Stimulated activated CD8-positive, alpha-beta memory T cell treated with anti-CD3 and anti-CD28 coated beads, Interleukin-2, amount 100 ng/mL, for 1 hour (primary cell): ENCODE results near the gene NEK10.

Experiments used
- DNase-seq, 2 donors: peaks; one replicate each; pipeline ENCODE4 v3.0.0-alpha.2; 2020; ENCODE audit warnings: low read depth in 2 of 2

NEK10 gene

DNA sequence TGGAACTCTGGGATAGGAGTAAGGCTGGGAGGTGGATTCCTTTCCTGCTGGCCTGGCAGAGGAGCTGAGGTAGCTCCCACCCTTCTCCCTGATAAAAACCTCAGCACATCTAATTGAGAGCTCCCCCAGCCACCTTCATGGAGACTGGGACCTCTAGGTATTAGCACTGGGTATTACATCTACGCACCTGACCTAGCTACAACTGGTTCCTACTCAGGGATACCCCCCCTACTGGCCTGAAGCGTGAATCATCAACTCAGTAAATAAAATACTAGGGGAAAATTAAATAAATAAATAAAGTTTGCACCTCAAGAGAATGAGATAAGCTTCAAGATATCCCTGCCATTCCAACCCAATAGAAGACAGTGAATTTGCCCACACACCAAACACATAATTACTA is 140.4 kb downstream of the NEK10 start:
- no peak for DNase-seq

DNA sequence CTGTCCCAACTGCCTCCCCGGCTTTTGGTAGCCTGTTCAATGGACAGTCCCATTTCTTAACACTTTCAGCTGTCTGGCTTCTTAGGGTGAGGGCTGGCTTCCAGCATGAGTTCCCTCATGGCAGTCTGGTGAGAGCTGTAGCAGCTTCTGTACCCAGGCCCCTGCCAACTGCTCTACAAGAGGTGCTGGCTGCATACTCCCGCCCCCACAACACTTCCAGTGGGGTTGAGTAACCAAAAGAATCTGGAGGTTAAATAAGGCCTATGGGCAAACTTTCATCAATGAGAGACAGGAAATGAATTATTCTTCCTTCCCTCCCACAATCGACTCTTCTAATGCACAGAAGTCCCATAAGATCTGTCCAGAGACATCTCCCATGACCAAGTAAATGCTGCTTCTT is 145.0 kb downstream of the NEK10 start:
- DNase-seq: no peak

DNA sequence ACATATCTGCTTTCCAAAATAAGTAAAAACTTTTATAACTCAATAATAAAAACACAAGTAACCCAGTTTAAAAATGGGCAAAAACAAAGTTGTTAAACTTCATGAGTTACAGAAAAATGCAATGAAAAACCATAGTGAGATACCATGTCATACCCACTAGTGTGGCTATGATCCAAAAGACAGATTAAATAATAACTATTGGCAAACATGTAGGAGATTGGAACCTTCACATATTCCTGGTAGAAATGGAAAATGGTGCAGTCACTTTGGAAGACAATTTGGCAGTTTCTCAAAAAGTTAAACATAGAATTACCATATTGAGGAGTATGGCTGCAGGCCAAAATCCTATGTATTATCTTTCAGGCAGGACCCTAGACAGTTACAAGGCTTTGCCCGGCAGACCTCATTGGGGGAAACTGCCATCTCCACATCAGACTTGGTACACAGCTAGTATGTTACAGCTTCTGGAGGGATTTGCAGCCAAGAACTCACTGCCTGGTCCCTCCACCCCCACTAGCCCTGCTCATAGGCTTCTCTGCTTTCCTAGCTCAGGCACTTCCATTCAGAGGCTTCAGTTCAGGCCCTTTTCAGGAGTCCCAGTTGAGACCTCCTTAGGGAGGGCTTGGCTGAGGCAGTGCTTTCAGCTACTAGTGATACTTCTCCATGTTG is 147.8 kb downstream of the NEK10 start:
- DNase-seq: no peak

DNA sequence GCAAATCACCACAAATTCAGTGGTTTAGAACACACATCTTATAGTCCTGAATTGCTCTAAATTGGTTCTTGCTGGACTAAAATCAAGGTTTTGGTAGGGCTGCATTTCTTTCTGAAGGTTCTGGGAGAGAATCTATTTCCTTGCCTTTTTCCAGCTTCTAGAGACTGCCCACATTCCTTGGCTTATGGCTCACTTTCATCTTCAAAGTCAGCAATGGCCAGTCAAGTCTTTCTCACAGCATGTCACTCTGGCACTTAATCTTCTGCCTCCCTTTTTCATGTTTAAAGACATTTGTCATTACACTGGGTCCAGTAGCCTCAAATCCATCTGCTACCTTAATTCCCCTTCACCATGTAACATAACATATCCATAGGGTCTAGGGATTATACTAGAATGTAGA is 149.0 kb downstream of the NEK10 start:
- no peak for DNase-seq

DNA sequence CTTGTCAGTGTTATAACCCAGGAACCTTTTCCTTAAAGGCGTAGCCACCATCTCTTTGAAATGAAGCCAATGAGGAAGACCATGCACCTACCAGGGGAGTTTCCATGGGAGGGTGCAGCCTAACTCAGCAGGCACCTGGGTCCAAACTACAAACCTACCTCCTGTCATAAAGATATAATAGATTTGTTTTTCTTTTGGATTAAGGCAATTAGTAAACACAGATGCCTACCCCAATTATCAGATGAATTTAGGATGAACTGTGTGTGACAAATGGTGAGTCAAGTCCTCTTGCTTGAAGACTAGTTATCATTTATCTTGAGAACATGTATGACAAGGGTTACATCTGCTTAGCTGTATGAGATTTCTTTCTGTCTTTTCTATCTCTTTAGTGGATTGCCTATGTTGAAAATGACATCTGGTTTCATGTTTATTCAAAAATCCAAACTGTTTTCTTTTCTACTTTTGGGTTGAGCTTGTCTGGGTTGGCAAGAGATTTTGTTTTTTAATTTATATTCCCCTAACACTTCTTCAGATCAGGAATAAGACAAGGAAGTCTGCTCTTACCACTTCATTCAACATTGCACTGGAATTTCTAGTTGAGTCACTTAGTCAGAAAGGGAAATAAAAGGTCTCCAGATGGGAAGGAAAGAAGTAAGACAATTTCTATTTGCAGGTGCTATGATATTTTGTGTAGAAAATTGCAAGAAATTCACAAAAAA is 149.9 kb downstream of the NEK10 start:
- DNase-seq: no peak

DNA sequence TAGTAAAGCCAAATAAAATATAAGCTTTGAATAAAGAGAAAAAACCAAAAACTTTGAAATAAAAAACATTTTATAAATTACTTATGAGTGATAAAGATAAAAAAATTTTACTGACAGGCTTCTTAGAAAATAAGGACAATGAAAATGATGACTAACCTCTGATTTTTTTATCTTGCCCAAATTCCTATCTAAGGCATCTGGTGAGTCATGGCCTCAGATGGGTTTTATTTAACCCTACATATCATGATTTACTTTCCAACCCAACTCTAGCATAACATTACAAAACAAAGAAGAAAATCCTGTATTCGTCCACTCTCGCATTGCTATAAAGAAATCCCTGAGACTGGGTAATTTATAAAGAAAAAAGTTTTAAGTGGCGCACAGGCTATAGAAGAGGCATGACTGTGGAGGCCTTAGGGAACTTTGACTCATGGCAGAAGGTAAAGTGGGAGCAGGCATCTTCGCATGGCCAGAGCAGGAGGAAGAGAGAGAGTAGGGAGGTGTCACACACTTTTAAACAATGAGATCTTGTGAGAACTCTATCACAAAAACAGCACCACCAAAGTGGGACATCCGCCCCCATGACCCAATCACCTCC is 152.1 kb downstream of the NEK10 start:
- no peak for DNase-seq

DNA sequence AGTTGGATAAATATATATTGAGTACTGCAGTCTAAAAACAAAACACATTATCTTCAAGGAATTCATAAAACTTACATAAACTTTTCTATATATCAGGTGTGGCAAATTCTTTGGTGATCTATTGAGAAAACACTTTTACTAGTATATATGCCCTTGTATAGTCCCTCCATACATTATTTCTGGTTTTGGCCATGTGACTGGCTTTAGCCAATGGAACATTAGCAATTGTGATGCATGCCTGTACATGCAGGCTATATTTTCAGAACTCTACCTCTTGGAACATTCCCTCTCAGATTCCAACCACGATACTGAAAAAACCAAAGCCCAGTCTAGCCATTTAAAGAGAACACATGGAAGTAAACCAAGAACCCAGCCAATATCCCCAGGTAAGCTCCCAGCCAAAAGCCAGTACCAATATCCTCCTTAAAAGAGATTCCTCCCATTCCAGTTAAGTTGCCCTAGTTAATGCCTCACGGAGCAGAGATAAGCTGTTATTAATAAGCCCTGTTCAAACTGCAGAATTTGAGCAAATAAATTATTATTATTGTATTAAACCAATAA is 152.8 kb downstream of the NEK10 start:
- no peak for DNase-seq

DNA sequence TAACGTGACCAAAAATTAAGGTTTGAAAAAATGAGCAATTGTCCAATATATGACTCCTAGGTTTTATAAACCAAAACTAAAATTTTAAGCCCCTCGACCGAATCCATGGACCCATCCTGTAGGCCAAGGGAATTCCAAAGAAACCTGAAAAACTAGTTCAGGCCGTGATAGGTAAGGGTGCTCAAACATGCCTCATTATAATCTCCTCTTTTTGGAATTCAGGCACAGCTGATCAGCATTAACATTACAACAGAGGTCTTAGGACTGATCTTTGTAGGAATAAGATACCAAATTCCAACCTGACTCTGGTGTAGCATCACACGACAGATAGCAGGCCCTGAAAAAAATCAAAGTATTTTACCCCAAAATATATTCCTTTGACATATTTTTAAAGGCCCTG is 155.7 kb downstream of the NEK10 start:
- DNase-seq: no peak

DNA sequence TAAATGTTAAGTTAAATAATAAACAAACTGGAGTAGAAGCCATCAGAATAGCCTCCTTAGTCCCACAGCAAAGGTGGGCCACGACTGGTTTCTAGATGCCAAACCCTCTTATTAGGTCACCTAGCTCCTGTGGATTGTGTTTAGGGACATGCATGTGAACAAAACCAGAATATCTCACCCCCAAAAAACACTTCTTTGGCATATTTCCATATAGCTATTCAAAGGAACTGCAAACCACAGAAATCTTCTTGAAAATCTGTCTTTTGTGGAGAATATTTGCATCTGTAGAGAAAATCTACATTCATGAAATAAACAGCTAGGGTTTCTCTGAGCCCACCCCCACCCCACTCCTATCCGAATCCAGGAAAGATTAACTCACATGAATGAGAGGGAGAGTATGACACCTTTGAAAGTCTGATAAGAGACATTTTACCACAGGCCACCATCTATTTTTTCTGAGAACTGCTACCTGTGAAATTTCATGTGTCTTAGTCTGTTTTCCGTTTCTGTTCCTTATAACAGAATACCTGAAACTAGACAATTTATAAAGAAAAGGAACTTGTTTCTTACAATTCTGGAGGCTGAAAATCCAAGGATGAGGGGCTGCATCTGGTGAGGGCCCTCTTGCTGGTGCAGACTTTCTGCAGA is 159.4 kb downstream of the NEK10 start:
- DNase-seq: no peak

DNA sequence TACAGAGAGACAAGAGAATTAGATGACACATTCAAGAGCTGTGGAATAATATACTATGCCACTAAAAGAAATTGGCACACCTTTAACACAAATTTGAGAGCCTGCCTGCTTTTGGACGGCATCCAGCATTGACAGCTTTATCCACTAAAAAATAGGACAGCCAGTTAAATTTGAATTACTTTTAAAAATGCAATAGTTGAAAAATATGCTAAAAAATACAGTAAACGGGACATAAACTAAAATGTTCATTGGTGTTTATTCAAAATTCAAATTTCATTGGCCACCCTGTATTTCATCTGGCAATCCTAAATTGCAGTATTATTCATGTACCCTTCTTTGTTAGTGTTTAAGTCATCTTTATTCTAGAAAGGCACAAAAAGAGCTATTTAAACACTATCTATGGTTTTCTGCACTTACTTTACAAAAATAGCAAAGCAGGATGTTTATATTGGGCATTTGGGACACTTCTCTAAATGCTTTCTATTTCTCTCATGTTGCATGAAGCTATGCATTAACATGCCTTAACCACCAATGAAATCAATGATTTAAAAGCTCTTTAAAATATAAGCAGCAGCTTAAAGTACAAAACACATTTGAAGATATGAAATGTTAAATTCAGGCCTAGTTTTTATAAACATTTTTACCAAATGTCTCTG is 160.1 kb downstream of the NEK10 start:
- DNase-seq: no peak

DNA sequence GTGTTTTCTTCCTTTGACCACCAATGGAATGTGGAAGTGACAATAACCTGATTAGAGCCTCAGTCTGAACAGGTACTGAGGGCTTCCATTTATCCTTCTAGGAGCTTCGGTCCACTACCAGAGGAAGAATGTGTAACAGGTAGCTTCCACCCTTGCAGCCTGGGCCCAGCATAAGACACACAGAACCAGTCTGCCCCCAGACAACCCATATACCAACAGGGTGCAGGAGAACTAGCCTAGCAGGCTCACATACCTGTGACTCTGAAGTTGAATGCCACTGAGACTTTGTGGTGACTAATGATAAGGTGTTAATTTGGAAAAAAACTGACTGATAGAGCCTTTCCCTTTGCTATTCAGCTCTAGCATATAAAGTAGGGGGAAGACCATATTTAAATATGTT is 166.2 kb downstream of the NEK10 start:
- DNase-seq: no peak

DNA sequence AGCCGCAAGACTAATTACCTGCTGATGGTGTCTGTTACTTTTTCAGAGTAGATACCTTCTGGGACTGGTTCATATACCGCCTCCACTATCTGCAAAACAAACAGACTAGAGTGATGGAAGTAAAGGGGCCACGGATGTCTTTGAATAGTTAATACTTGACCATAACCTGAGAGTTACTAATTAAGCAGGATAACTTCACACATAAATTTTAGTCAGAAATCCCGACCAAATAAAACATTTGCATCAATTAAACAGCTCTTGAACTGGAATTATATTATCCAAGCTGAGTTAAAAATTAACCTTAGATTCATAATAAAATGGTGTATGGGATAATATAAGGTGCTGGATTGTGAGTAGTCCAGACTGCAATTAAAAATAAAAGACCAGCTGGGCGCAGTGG is 167.7 kb downstream of the NEK10 start:
- no peak for DNase-seq

DNA sequence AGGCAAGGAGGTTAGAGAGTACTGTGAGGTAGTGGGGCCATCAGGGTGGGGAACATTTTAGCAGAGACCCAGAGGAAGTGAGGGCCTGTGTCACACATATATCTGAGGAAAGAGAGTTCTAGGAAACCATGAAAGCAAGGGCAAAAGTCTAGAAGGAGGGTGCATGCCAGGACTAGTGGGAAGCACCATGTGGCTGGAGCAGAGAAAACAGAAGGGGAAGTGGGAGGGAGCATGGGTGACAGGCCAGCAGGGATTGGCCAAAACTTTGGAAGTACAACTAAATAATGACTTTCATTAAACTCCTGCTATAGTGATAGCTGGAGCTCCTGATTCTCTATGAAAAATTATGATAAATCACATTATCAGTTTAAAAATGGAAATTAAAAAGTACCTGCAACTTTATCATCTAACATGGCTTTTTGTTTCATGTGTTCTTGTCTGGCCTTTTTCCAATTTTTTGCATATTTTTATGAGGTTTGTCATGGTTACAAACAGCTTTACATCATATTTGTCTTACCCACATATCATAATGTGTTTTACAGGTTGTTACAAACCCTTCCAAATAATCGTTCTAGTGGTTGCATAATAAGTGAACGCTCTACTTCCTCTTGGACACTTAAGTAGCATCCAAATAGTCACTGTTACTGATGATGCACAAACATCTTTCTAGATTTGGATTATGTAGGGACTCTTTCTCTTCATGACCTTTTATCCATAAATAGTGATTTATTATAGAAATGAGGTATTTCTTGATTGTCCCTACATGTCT is 168.3 kb downstream of the NEK10 start:
- DNase-seq: no peak

DNA sequence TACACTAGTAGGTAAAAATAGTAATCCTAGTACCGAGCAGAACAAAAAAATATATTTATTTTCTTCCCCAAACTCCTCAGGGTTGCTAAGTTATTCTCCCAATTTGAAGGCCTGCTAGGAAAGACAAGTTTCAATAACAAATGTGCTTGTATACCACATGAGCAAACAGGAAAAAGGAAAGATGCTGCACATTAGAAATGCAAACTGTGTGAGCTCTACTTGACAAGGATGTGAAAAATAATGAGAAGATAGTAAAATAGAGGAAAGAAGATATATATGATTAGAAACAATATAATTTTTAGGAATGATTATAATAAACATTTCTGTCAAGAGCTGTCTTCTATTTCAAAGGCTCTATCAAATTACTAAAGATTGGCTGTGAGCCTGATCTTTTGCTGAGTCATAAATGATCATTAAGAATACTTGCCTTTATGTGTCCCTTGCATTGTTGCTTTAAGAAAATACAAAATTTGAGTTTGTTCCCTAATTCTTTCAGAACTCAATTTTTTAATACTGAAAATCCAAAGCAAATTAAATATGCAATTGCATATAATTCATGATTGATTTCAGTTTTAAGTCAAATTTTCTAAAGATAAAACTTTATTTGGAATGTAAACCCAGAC is 174.2 kb downstream of the NEK10 start:
- DNase-seq: no peak

DNA sequence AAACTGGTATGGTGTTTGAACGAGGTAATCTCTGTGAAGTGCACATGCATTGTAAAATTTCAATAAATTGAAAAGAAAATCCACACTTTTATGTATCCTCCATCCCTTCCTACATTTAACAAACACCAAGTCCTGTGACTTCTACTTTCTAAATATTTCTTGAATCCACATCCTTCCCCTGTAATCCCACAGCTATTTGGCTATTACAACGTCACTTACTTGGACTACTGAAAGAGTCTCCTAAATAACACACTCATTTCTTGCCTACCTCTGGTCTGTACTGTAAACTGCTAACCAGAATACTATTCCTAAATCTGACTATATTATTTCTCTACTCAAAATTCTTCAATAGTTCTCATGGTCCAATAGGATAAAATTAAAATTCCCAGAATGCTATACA is 176.1 kb downstream of the NEK10 start:
- no peak for DNase-seq

DNA sequence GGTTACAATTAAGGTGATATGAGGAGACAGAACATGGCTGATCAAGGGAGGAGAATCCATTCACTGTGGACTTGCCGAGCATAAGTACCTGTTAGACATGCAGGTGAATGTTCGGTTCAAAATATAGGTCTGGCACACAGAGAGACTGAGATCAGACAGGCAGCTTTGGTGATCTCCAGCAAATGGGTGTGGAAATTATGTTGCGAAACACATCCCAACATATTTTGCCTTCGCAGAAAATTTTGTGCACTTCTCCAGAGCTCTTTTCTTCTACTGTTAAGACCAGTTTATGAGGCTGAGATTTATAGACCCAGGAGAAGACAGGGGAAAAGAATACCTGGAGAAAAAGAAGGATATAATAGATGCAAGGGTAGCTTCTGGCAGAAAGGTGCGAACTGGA is 183.2 kb downstream of the NEK10 start:
- DNase-seq: no peak

DNA sequence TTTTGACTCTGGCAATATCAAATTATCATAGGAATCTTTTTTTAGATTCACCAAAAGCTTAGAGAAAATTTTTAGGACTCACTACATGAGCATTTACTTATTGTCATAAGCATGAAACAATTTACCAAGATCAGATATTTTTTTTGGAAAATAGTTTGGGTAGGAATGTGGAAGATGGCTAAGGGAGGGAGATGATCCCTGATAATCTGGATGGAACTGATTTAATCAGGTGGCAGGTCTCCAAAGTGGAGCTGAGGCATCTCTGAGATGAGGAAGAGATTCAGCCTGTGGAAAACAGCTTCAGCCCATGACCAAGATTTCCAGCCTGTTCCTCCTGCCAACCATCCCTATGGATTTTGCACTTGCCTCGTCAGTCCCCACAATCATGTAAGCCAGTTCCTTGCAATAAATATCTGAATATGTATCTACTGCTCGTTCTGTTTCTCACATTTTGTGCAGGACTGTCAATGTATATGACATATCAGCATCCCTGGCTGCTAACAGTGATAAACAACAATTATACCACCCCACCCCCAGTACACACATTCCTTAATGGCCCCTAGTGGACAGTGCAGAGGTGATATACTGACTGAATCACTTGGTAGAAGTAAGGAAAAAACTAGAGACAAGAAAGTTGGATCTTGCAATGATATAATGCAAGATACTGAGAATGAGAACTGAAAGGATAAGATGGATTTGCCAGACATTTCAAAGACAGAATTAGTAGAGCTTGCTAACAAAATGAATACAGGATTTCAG is 183.8 kb downstream of the NEK10 start:
- no peak for DNase-seq

DNA sequence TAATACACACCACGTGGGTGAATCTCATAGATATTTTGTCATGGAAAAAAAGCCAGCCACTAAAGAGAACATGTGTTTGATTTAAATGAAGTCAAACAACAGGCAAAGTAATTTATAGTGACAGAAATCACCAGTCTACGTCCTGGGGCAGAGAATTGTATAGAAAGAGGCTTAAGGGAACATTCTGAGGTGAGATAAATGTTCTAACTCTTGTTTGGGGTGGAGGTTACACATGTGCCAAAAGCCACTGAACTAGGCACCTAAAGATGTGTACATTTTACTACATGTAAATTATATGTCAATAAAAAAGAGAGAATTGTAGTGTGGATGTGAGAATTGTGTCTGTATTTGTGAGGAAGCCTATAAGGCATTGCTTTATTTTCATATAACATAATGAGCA is 184.9 kb downstream of the NEK10 start:
- no peak for DNase-seq

DNA sequence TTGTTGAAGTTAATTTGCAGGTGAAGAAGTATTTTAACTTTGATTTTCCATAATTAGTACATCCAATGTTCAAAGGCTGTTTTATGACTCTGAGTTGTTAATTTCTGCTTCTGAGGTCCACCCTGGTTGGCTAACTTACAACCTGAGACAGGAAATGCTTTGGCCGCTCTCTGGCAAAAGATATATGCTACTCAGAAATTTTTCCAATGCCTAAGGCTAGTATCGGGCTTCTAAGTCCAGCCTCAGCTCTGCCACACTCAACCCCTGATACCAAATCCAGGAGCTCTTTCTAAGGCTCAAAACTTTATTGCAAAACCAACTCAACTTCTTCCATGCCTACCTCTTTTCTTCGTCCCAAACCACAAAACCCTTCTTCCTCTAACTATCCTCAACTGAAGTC is 192.9 kb downstream of the NEK10 start:
- DNase-seq: no peak

DNA sequence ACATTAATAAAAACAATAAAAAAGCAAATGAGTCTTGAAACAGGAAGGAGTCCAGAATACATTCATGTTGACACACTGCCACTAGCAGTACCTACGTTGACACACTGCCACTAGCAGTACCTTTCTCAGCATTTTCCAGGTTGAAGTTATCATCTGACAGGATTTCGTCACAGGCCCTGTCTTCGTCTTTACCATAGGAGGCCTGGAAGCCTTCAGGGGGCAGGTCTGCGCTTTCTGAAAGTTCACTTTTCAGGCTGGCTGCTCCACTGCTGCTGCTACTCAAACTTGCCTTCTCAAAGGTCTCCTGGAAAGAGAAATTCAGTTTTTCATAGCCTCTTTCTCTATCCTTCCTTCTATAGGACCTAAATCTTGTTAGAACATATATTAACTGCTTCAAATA is 194.7 kb downstream of the NEK10 start:
- no peak for DNase-seq
